Right hindlimb (tissue), 1 donor: ENCODE results near the gene BLID.

Source experiments
- DNase-seq: peaks from one replicate; pipeline ENCODE4 v3.0.0-alpha.2; 2018

The BLID gene

GRCh38 chr11:122138744-122139594, 23.0 kb upstream of the BLID start:
- no peak for DNase-seq

GRCh38 chr11:122137078-122137793, 21.2 kb upstream of the BLID start:
- DNase-seq = no peak

- DNase-seq = no peak
Measured at GRCh38 chr11:122131126-122131525, 15.1 kb upstream of the BLID start.

GRCh38 chr11:122128146-122128545, 12.1 kb upstream of the BLID start:
- no peak for DNase-seq

- no peak for DNase-seq
Measured at GRCh38 chr11:122127020-122127419, 11.0 kb upstream of the BLID start.

GRCh38 chr11:122126024-122126688, 10.1 kb upstream of the BLID start:
- no peak for DNase-seq

GRCh38 chr11:122123263-122123929, 7.4 kb upstream of the BLID start:
- DNase-seq = no peak

GRCh38 chr11:122122179-122122578, 6.2 kb upstream of the BLID start:
- no peak for DNase-seq

- DNase-seq = no peak
Measured at GRCh38 chr11:122120096-122120495, 4.1 kb upstream of the BLID start.

- no peak for DNase-seq
Measured at GRCh38 chr11:122116591-122116990, 576 bp upstream of the BLID start.

GRCh38 chr11:122114976-122115375, 1.0 kb downstream of the BLID start:
- DNase-seq = no peak

GRCh38 chr11:122113836-122114825, 1.9 kb downstream of the BLID start:
- DNase-seq = no peak

GRCh38 chr11:122112470-122113365, 3.3 kb downstream of the BLID start:
- no peak for DNase-seq

- DNase-seq = no peak
Measured at GRCh38 chr11:122109932-122110331, 6.1 kb downstream of the BLID start.

- no peak for DNase-seq
Measured at GRCh38 chr11:122108828-122109227, 7.2 kb downstream of the BLID start.

GRCh38 chr11:122108192-122108799, 7.7 kb downstream of the BLID start:
- no peak for DNase-seq

- DNase-seq = no peak
Measured at GRCh38 chr11:122107566-122107965, 8.4 kb downstream of the BLID start.

- no peak for DNase-seq
Measured at GRCh38 chr11:122107045-122107444, 9.0 kb downstream of the BLID start.

GRCh38 chr11:122105044-122105758, 10.8 kb downstream of the BLID start:
- no peak for DNase-seq

GRCh38 chr11:122104341-122104740, 11.7 kb downstream of the BLID start:
- DNase-seq = no peak
